Measurements from ENCODE around the gene ROGDI.

The ROGDI gene, protein sequence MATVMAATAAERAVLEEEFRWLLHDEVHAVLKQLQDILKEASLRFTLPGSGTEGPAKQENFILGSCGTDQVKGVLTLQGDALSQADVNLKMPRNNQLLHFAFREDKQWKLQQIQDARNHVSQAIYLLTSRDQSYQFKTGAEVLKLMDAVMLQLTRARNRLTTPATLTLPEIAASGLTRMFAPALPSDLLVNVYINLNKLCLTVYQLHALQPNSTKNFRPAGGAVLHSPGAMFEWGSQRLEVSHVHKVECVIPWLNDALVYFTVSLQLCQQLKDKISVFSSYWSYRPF

DNA sequence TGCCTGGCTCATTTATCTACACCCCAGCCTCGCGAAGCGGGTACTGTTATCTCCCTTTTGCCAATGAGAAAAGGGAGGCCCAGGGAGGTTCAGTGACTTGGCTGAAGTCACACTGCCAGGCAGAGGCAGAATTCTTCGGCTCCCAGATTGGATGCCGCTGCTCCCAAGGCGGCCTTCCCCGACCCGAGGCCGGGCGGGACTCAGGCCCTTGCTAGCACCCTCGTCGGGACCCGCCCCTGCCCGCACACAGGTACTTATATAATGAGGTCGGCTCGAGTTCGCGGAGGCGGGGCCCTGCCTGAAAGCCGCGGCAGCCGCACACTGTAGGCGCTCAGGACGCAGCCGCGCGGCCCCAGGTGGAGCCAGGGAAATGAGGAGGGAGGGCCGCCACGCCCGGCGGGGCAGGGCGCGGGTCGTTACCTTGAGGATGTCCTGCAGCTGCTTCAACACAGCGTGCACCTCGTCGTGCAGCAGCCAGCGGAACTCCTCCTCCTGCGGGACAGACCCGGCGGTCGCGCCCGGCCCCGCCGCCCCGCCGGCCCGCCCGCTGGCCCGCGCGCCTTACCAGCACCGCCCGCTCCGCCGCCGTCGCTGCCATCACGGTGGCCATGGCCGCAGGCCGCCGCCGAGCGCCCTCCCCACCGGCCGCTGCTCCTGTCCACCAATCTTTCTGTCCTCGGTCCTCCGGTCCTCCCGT, at the start of gene ROGDI:
TSS of gene ROGDI (minus strand) at position 672 of the 697 bp plus-strand sequence. CDS start at position 610, 62 bp downstream.
- peak; percentile 11 for DNase-seq

DNA sequence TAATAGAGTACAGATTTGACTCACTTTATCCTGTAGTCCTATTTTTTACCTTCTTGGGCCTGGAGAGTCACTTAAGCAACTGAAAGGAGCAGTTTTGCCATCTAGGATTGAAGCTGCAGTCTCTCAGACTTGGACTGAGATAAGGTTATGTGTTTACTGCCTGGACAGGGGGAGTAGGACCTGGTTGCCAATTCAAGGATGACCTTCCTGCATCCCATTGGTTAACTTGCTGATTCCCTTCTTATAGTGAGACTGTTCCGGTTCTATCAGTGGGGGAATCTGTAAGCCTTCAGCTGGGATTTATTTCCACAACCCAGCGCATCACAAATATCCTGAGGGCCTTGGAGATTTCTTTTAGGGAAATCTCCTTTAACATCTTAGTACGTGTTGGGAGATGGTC, 47.8 kb upstream of the ROGDI start:
- DNase-seq = no peak

DNA sequence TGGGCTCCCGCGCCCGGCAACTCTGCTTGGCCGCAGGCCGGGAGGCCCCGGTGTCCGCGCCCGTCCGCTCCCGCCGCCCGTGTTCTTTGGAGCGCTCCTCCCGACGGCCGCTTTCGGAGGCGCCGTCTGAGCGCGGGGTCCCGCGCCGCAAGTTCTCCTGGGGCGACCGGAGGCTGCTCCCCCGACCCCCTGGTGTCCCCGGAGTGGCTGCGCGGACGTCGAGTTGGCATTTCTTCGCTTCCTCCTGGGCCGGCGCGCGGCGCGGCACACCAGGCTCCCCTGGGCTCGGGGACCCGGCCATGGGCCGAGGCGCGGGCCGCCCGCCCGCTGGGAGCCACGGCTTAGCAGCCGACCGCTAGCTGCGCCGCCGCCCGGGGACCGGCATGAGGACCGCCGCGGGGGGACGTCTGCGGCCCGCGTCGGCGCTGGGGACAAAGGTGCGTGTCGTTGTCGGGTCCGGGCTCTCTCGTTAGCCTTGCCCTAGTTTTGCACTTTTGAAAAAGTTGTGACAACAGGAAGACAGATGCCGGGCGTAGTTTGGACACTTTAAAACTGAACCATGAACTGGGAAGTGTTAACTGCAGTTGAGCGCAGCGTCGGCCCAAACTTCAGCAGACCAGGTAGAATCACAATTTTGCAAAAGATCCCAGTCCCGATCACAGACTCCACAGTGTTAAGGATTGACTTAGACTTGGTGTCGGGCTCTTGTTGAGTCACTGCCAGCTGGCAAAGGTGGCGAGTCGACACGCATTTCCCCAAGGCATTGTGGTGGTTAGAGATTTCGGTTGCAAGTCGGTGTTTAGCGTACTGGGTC, 45.5 kb upstream of the ROGDI start:
- DNase-seq = peak; percentile 55

DNA sequence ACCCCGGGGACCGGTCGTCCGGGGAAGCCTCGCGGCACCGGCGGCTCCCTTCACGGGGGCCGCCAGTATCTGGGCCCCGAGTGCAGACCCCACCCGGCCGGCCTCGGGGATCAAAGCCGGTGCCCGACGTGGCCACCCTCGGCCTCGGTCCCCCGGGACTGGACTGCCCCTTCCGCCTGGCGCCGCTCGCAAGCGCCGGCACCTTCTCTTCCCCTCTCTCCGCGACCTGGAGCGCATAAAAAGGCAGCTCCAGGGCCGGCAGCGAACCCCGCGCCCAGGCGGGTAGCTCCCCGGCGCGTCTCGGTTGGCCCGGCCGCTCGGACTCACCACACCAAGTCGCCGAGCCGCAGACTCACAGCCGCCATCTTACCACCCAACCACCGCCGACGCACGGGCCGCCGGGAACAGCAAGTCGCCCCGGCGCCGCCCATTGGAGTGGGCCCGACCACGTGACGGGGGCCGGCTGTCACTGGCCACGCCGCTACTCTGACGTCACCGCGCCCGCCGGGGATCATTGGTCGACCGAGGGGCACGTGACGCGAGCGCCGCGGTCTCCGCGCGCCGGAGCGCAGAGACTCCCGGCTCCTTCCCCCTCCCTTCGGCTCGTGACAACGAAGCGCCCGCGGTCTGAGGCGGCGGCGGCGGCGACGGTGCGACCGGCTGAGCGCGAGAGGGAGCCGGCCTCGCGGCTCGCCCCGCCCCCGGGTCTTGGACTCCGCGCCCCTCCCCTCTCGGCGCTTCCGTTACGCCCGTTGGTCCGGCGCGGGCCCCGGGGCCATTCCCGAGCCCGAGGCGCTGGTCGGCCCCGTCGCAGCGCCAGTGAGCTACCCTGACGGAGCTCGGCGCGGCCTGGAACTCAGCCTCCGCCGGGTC, 44.7 kb upstream of the ROGDI start, which contains the start of the genes GLYR1 and UBN1:
TSS of gene GLYR1 (minus strand) at position 388 of the 873 bp plus-strand sequence. CDS start at position 365, 23 bp downstream.
TSS of gene UBN1 (plus strand) at position 581 of the 873 bp plus-strand sequence. CDS start 5,437 bp downstream, outside the sequence.
- peak; percentile 96 for DNase-seq

DNA sequence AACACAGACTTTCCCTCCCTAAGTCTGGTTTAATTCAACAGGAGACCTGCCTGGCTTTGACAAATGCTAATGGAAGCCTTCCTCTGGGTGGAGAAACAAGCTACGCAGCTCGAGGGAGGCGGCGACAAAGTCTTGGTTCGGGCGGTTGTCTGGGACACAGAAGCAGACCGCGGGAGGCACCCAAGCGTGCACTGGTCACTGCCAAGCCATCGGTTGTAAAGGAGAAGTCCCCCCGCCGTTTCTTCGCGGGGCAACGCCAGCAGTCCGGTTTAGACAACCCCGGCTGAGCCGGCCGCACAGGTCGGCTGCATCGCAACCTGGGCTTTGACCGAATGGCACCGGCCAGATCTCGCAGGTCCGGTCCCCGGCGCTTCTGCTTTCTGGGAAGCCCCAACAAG, 44.1 kb upstream of the ROGDI start:
- DNase-seq = peak; percentile 11

DNA sequence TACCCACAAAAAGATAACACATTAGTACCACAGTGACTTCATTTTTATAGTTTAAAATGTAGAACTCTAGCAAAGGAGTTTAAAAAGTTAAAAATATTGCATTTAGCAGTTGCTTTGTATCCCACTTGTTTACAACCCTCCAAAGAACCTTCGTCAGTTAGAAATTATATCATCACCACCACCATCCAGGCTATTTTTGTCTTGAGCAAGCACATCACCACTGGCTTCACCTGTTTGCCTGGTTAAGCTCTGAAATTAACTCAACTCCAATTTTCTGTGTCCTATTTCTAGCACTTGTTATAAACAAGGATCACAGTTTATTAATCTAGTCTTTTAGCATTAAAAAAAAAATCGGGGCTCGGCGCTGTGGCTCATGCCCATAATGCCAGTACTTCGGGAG, 38.6 kb upstream of the ROGDI start:
- no peak for DNase-seq

DNA sequence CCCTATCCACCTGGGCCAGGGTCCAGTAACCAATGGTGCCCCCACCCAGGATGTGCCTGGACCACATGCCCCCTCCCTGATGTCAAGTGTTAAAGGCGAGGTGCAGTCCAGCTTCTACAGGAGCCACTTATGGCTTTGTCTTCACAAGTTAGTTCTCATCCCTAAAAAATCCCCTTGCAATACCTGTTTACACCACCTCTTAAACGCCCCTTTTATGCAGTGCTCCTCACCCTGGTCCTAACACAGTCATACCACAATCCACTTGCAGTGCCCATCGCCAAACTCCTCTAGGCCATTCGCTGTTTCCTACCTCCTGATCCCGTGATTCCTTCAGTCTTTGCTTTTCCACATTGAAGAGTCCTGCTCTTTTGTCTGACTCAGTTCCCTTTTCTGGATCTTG, 37.5 kb upstream of the ROGDI start:
- no peak for DNase-seq

DNA sequence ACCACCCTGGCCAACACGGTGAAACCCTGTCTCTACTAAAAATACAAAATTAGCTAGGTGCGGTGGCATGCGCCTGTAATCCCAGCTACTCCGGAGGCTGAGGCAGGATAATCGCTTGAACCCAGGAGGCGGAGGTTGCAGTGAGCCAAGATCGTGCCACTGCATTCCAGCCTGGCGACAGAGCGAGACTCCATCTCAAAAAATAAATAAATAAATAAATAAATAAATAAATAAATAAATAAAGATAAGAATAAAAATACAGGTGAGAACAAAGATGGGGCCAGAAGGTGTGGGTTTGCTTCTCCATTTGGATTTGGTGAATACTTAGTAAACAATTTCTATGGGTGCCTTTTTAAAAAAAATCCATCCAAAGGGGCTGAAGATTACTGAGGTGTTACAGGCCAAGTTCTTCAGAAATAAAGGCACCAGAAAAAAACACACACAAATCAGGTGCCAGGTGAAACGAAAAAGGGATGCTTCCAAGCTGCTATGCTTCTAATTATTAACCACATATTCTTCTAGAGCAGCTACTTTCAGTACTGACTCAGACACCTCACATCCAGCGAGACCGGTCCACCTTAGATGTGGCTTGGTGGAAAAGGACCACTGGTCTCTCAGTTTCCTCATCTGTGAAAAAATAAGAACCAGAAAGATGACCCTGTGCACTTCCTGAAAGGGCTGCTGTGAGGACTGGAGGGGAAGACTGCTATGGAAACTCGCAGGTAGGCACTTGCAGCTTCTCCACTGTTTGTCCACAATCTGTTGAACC, 35.5 kb upstream of the ROGDI start:
- DNase-seq = no peak

DNA sequence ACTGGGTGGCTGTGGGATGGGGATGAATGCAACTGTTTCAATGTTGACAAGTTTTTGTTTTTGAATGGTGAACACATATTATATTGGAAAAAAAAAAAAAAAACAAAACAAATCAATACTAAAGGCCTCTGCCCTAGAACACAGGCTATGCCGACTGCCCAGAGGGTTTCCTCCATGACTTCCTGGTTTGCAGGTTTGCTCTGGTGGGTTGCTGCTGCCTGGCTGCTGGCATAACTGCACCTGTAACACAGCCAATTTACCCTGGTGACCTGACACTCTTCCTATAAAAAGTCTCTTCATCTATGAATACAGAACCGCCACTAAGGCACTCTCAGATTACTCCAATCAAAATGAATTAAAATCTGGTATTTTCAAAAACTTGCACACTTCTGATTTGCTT, 34.3 kb upstream of the ROGDI start:
- DNase-seq = no peak

DNA sequence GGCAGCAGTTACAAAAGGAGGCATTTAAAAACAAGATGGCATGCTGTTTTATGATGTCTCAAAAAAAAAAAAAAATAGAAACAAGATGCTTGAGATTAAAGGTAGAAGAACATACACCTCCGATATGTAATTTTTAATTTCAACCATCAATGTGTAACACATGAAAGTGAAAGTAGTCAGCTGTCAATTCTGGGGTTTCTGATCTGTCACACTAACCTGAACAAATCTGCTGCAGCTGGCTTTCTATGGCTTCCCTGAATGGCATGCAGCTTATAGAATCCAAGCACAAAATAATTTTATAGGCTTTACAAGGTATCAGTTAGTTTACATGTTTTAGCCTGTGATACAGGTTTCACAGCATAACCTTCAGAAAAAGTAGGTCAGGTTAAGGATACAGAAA, 31.2 kb upstream of the ROGDI start:
- no peak for DNase-seq

DNA sequence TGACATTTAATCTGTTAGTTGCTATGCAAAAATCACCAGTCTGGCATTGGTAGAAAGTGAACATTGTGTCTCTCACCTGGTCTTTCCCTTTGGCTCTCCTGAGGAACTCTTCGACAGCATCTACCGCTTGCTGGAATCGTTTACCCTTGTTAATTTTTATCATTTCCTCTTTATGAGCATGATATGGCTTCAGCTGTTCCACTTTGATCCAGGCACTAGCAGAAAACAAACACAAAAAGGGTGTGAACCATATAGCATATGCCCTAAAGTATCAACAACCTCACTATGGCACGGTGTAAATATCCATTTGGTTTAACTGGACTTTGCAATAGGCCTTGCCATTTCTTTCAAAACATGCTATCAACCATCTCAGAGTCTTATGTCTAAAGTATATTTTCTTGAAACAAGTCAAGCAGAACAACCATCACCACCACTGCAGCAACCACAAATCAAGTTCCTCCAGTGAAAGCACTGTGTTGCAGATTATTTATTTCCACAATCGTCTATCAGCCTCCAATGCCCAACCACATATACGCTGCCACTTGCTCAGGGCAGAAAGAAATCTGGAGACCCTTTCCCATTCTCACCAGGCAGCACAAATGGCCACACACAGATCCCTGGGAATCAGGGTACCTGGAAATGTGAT, 30.4 kb upstream of the ROGDI start:
- DNase-seq = no peak

DNA sequence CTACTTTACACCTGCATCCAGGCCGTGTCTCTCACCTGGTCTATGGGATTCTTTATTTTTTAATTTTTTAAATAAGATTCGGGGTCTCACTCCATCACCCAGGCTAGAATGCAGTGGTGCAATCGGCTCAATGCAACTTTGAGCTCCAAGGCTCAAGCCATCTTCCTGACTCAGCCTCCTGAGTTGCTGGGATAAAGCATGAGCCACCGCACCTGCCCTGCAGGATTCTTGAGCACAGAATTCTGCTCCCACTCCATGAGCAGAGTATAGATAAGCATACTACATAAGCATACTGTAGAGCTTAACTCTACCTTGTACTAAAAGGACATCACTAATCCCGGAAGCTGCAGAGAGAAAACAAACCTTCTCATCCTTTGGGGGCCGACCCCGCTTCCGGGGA, 29.2 kb upstream of the ROGDI start:
- DNase-seq = no peak

DNA sequence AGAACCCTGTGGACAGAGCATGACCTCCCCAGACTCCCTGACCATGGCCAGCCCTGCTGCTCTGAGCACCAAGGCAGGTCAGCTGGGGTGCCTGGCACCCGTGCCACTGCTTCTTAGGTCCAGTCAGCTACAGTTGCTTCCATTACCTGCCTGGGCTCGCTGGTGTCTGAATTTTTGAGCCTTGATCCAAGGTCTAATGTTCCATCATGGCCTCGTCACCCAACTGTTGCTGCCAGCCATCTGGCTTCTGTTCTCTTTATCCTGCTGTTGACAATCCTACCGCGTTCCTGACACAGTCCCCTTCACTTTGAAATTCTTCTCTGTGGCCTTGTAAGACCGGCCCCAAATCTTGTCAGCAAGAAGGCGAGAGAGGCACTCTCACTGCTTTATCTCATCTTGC, 28.0 kb upstream of the ROGDI start:
- no peak for DNase-seq

DNA sequence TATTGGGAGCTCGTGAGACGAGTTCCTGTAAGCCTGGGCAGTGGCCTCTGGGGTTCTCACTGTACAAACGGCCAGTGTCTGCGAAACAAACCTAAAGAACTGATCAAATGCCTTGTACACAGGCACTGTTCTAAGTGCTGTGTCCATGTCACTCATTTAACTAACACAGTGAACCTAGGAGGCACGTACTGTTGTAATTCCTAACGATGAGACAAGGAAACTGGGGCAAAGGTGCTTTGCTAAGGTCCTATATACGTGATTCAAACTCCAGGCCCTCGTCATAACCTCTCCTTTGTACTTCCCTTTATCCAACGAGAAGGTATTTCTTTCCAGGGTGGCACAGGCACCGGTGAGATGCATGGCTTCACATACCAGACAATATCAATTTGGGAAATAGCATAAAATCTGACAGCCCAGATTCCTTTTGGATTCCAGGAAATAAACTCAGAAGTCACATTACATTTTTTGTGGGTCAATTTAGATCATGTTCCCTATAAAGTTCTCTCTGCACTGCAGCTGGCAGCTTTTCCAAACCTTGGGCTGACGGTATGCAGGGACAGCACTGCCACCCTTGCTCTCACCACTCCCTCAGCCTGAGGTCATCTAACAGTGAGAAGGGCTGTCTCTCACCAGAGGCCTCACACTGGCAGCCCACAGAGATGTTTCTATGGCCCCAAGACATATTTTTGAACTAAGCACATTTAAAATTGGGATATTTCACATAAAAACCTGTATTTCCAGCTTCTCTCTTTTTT, 26.3 kb upstream of the ROGDI start:
- no peak for DNase-seq

DNA sequence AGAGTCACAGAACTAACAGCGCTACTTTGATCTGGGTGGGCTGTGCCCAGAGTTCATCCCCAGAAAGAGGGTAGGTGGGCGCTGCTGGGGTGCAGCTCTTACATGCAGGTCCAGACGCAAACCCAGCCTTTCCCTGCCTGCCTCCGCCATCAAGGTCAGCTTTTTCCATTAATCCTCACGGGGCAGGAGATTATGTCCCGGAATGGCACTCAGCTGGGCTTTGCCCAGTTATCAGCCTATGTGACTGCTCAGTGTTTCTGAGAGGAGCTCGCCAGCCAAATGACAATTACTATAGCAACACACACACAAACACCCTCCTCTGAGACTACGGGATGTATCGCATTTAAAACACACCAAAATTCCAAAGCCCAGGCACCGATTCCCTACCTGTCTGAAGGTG, 24.5 kb upstream of the ROGDI start:
- no peak for DNase-seq

DNA sequence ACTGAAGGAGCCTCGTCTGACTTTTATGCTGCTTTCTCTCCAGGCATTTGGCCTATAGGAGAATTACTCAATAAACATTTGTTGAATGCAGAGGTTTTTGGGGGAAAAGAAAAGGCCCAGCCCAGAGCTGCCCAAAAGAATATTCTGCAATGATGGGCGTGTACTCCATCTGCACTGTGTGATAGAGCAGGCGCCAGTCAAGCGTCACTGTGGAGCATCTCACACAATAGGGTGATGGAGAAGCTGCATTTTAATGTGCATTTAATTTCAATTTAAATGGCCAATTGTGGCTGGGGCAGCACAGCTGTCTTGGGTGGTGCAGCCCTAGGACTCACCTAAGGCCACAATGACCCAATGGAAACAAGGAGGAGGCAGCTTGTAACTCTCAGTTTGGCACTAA, 24.1 kb upstream of the ROGDI start:
- DNase-seq = no peak

DNA sequence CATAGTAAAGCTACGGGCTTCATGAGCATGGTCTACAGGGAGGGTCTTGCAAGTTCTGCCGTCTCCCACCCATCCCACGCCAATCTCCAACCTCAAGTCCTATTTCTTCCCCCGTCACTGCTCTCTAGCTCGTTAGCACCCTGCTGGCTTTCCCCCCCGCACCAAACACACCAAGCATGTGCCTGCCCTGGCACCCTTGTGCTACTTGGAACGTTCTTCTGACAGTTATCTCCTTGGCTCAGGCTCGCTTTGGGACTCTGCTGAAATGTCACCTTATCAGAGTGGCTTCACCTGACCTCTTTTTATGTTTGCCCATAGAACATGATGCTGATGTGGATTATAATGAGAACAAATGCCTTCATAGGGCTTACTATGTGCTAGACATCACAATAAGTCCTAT, 22.8 kb upstream of the ROGDI start:
- no peak for DNase-seq

DNA sequence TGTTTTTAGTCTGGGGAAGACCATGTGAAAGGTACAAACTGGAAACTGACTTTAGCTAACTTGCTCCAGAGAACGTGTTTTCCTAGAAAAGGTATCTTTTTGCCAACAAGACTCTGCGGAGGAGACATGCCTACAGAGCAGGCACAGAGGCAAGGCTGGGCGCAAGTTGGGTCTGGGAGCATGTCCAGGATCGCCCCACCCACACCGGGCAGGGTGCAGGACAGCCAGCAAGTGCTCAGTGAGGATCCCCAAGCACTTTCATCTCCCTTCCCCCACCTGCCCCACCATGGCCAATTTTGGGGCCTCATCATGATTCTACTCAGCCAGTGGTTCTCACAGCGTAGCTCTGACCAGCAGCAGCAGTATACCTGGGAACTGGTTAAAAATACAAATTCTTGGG, 18.2 kb upstream of the ROGDI start:
- no peak for DNase-seq

DNA sequence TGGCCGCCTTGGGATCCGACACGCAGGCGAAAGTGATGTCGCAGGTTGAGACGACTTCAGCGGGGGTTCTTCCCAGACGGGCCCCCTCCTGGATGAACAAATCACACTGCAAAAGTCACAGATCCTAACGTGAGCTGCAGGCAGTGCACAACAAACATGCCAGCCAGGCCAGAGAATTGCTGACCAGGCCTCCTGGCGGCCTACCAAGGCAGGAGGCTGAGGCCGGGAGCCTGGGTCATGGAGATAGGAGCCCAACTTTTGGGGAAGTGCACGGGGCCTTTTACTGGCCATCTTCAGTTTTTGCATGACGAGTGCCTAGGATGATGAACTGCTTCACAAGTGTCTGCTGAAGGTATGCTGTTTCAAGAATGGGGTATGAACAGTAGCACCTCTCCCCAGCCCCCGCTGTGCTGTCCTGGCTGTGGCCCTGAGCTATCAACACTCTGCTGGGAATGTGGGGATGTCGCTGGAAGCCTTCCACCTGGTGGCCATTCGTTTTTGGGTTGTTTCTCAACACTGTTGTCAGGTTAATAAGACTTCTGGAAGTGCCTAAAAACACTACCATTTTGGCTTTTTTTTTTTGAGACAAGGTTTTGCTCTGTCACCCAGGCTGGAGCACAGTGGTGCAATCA, 12.2 kb upstream of the ROGDI start:
- no peak for DNase-seq

DNA sequence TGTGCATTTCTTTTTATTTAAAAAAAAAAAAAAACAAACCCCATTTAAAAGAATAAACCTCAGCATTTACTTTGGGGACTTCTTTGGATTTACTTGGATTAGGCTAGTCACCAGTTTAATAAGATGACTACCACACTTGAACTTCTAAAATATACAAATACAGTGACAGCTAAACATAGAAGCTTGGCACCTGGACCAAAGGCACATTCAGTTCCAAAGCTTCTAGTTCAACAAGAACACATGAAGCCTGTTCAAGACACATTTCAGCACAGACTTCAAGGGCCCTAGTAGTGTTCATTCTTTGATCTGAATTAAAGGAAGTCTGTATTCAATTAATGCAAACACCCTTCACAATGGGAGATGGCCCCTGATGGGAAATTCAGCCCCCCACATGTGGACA, 11.6 kb upstream of the ROGDI start:
- no peak for DNase-seq

All from fibroblast of upper back skin (primary cell).